Neural cell (in vitro differentiated cells): Measurements from ENCODE around the gene TMEM117.

Source experiments
- EP300 ChIP-seq: fragments of 450-650 bp; conservative IDR thresholded peaks from 2 replicates; pipeline ENCODE4 v1.6.1; 2014; ENCODE audit warnings: antibody characterized with exemption, mild to moderate bottlenecking, moderate library complexity; ENCODE audit not compliant: poor library complexity, severe bottlenecking
- EZH2 ChIP-seq: fragments of 200-600, 300-800 bp; shearing (Covaris generic), sonication (generic); IDR thresholded peaks from 2 replicates; pipeline ENCODE4 v1.6.1; 2014; ENCODE audit warnings: antibody characterized with exemption, low read length, borderline replicate concordance, mild to moderate bottlenecking; ENCODE audit not compliant: insufficient read depth, poor library complexity, severe bottlenecking
- POLR2AphosphoS5 ChIP-seq: IDR thresholded peaks from 2 replicates; pipeline ENCODE4 v1.6.1; 2012
- RAD21 ChIP-seq: fragments of 450-650 bp; conservative IDR thresholded peaks from 2 replicates; pipeline ENCODE4 v1.6.1; 2014; ENCODE audit warnings: antibody characterized with exemption, mild to moderate bottlenecking, moderate library complexity
- SMC3 ChIP-seq: fragments of 450-650 bp; conservative IDR thresholded peaks from 2 replicates; pipeline ENCODE4 v1.6.1; 2014; ENCODE audit warnings: antibody characterized with exemption, mild to moderate bottlenecking, moderate library complexity; ENCODE audit not compliant: poor library complexity
- TAF1 ChIP-seq: IDR thresholded peaks from 2 replicates; pipeline ENCODE4 v1.6.1; 2012; ENCODE audit warnings: low read depth
- TF ChIP-seq, protein P1 (sequence below): fragments of 450-650 bp; IDR thresholded peaks from 2 replicates; pipeline ENCODE4 v1.5.1; 2014; ENCODE audit warnings: antibody characterized with exemption, mild to moderate bottlenecking, moderate library complexity; ENCODE audit not compliant: poor library complexity, severe bottlenecking

DNA sequence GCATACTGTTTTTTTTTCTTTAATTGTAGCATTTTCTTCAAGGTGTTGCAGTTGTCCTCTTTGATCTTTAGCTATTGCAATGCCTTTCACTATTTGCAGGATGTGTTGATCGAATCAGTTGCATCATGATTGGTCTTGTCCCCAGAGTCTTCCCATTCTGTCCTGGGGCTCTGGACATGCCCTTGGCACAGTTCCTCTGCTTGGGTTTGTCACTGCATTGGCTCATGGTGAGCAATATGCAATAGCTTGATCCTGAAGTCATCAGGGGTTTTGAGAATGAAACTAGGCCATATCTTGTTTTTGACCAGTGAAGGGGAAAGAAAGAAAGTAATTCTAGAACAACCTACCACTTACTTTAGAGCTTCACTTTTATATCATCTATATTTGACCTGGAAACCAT is 281.5 kb downstream of the TMEM117 start:
- TF ChIP-seq, protein P1, sequence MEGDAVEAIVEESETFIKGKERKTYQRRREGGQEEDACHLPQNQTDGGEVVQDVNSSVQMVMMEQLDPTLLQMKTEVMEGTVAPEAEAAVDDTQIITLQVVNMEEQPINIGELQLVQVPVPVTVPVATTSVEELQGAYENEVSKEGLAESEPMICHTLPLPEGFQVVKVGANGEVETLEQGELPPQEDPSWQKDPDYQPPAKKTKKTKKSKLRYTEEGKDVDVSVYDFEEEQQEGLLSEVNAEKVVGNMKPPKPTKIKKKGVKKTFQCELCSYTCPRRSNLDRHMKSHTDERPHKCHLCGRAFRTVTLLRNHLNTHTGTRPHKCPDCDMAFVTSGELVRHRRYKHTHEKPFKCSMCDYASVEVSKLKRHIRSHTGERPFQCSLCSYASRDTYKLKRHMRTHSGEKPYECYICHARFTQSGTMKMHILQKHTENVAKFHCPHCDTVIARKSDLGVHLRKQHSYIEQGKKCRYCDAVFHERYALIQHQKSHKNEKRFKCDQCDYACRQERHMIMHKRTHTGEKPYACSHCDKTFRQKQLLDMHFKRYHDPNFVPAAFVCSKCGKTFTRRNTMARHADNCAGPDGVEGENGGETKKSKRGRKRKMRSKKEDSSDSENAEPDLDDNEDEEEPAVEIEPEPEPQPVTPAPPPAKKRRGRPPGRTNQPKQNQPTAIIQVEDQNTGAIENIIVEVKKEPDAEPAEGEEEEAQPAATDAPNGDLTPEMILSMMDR: no peak
- TF ChIP-seq EP300 (no peak), TAF1 (no peak), SMC3 (no peak), EZH2 (no peak), POLR2AphosphoS5 (no peak), RAD21 (no peak)
